Measurements from ENCODE around the gene RAB11FIP4.

Gene RAB11FIP4

DNA sequence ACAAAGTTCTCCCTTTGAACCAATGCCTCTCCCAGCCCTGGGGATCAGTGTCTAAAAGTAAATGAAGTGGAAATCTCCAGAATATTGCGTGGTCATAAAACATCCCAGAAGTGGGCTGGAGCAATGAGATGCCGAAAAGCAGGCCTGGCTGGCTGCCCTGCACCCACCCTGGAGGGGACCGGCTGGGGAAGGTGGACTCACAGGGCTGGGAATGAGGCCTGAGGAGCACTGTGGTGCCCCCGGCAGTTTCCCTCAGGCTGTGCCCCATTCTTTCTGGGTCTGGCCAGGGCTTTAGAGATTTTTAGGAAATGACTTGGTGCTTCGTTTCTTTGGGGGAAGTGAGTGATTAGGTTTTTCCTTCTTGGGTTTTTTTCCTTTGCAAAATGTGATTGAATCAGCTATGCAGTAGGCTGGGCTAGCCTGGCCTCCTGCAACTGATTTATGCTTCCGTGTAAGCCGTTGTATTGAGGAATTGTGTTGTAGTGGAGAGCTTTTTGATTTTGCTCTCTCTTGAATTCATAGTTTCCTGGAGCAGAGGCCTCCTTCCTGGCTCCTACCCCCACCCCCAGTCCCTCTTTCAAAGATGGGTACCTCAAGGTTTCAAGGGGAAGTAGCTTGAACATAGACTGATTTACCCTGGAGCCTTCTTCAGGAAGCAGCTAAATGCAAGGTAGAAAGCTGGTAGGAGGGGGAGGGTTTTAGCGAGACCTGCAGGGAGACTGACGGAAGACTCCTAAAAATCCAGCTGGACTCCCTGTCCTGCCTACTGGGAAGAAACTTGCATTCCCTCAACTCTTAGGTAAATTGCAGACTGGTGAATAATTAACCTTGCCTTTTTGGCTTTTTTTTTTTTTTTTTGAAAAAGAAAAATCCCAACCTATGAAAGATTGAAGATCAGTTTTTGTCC lies 170.2 kb downstream of the RAB11FIP4 start:
- DNase-seq (ENCODE audit: low read depth in 2 of 3, low spot score in 2 of 3): no peak

DNA sequence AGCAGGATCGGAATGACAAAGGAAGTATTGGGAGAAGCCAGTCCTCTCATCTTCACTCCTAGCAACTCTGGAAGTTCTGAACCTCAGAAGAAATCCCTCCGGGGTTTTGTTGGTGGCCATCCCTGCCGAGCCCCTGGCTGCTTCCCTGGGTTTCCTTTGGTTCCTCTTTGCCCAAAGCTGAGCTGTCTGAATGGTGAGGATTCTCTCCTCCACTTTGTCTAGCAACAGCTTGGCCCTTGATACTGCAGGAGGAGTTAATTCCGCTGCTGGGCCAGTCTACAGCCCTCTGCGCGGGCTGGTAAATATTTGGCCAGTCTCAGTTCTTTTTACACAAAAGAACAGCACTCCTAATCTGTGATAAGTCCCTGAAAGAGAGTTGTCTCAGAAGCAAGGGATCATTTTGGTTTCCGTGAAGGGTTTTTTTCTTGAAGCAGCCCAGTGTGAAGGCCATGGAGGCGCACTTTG lies 170.9 kb downstream of the RAB11FIP4 start:
- DNase-seq (ENCODE audit: low read depth in 2 of 3, low spot score in 2 of 3): no peak

DNA sequence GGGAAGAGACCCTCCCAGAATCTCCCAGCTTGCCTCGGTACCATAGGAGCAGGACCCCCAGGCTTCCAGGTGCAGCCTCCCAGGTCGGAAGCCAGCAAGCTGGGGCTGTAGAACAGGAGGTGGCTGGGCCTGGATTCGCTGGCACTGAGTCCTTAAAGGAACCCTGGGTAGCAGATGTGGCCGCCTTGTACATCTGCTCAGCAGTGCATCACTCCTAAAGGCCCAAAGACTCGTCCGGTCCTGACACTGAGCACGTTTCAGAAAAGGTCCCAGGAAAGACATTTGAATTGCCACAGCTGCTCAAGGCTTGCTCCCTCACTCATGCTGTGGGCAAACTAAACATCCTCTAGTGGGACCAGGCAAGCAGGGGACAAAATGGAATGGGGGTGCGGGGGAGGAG lies 172.8 kb downstream of the RAB11FIP4 start:
- DNase-seq (ENCODE audit: low read depth in 2 of 3, low spot score in 2 of 3): no peak

DNA sequence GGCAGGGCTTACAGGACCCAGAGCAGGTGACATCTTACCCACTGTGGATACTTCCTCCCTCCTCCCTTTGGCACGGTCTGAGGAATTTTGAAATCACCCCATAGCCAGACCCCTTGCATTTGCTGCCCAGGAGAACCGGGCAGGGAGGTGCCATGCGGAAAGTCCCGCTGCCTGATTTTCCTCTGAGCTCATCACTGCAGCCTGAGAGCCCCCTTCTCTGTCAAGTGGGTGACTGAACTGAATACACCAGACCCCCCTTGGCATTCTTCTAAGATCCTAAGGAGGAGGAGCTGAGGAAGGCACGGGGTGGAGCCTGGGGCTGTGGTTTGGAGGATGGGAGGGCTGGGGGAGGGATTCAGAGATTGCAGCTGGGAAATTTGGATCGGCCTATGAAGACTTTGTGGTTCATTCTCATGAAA lies 173.4 kb downstream of the RAB11FIP4 start:
- DNase-seq (ENCODE audit: low read depth in 2 of 3, low spot score in 2 of 3): no peak

DNA sequence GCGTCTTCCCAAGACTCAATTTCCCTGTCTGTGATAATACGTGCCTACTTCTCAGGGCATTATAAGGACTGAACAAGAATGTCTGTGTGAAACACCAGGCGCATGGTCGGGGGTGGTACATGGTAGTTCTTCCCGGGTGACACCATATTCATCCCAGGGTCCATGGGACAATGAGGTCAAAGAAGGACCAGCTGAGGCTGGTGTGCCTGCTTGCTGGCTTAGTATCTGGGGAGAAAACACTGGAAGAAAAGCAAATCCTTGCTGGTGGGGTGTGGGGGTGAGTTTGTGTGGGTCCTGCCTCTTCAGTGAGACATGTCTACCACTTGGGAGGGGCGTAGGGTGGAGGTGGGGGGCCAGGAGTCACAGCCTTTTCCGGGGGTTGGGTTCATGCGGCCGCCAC lies 174.2 kb downstream of the RAB11FIP4 start:
- DNase-seq (ENCODE audit: low read depth in 2 of 3, low spot score in 2 of 3): no peak

DNA sequence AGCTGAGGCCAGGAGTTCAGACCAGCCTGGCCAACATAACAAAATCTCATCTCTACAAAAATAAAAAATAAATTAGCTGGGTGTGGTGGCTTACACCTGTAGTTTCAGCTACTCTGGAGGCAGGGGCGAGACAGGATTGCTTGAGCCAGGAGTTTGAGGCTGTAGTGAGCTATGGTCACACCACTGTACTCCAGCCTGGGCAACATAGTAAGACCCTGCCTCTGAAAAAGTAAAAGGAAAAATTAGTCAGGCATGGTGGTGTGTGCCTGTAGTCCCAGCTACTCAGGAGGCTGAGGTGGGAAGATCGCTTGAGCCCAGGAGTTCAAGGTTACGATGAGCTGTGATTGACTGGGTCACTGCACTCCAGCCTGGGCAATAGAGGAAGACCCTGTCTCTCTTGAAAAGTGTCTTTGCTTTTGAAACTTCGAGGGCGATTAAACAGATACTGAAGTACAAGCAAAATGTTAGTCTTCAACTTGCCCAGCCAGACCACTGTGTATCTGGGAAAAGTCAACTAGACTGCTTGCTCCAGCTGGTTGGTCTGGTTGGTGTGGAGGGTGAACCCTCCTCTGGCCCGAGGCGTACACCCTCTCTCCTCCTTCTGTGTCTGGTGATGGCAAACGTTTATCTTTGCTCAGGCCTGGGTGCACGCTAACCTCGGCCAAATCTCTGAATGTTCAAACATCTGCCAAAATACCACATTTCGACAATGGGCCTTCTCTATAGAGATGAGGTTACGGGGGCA lies 174.9 kb downstream of the RAB11FIP4 start:
- DNase-seq (ENCODE audit: low read depth in 2 of 3, low spot score in 2 of 3): no peak

DNA sequence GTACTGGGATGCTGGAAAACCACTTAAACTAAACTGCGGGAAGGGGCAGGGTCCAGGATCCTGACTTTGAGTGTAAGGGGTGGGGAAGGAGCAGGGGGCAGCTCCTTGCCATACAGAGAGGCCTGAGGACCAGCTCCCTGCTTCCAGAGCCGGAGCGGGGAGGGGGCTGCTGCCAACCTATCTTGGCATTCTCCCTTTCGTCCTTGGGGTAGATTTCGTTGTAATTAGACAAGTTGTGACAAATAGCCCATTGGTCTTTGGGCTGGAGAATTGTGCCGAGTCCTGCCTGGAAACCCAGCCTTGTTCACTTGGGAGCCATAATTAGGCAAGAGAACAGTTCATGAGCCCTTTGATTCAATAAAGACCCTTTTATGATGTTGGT lies 175.5 kb downstream of the RAB11FIP4 start:
- no peak for DNase-seq (ENCODE audit: low read depth in 2 of 3, low spot score in 2 of 3)

DNA sequence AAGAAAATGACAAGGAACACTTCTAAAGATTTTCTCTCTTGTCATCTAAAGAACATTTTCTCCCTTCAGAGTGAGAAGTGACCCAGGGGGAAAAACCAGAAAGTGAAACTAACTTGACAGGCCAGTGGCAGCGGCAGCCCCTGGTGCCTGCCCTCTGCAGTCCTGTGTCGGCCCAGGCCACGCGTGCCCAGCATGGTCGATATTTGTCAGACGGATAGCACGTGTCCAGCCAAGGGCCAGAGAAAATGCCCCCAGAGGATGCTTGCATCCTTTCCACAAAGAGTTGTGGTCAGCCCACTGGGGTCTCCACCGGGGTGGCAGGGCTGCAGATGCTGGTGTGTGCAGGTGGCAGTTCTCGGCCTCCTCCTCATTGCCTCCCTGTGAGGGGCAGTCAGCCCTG lies 176.6 kb downstream of the RAB11FIP4 start:
- DNase-seq (ENCODE audit: low read depth in 2 of 3, low spot score in 2 of 3): no peak

DNA sequence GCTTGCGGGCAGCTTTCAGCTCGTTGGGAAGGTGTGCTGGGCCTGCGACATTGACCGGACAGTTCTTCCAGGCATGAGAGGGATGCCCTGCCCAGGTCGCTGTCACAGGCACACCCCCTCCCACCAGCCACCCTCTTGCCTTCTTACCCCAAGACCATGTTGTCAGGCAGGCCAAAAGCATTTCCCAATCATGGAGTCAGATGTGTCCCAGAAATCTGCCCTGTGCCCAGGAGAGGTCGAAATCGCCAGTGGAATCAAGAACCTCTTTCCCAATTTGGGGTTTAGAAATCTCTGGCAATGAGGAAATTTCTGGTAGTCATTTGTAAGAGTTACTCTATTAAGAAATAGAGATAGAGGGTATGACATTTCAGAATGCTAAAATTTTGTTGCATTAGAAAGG lies 177.1 kb downstream of the RAB11FIP4 start:
- no peak for DNase-seq (ENCODE audit: low read depth in 2 of 3, low spot score in 2 of 3)

DNA sequence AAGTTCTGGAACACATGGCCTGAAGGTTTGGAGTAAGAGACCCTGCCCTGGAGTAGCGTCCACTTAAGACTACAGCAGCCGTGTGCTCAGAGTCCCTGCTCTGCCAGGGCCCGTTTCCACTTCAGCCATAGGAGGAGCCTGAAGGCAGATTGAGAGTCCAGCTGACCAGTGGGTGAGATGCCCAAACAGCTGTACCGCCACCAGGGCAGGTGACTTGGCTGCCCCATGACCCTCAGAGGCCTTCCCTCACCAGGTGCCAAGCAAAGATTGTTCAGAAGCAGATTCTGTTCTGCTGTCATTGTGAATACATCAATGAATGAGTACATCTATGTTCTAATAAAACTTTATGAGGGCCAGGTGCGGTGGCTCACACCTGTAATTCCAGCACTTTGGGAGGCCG lies 178.8 kb downstream of the RAB11FIP4 start:
- no peak for DNase-seq (ENCODE audit: low read depth in 2 of 3, low spot score in 2 of 3)

DNA sequence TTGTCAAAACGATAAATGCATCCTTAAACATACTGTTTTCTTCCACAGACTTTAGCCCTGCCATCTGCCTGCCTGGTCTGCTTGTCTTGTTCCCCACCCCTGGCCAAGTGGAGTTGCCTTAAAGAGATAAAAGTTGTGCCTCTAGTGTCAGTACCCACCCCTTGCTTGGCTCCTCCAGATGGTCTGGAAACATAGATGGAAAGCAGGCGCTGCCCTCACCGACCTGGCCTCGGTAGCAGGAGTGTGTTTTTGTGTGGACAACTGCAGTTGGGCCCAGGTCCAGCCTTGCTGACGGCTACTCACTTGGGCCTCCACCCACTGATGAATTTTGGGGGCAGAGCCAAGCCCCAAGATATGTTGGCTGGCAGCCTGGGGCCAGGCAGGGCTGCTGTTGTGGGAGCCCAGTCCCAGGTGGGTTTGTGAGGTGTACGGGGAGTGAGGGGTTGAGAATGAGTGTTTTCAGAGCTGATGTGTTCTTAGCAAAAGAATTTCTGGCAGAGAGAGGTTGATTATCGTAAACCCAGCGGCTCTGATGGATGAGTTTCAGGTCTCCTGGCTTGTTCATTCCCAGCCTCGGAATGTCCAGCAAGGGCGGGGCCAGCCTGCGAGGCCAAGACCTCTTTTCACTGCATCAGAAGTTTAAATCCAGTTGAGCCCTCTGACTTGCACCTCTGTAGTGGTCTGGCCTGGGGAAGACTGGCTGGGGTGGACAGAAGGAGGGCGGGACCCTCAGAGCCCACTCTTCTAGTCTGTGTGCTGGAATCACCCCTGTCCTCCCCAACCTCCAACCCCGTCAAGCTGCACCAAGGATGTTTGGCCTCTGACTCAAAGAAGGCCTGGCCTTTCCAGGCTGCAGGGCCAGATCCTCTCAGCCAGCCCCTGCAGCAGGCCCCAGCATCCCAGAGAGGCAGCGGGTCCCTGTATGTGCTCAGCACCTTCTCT lies 179.7 kb downstream of the RAB11FIP4 start:
- no peak for DNase-seq (ENCODE audit: low read depth in 2 of 3, low spot score in 2 of 3)

DNA sequence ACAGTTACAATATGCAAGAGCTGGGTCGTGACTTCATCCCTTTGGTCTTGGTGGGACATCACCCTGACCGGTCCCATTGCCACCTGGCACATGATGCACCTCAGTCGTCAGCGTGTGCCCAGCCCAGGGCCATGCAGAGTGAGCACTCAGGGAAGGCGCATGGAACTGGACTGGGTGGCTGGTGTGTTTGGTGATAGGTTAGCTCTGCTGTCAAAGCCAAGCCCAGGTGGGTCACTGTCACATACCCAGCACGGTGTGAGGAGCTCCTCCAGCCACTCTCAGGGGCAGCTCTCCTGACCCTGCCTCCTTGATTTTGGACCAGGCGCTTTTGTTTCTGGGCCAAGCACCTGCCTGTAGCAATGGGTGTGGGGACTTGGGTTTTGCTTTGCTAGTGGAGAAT lies 180.9 kb downstream of the RAB11FIP4 start:
- DNase-seq (ENCODE audit: low read depth in 2 of 3, low spot score in 2 of 3): no peak

DNA sequence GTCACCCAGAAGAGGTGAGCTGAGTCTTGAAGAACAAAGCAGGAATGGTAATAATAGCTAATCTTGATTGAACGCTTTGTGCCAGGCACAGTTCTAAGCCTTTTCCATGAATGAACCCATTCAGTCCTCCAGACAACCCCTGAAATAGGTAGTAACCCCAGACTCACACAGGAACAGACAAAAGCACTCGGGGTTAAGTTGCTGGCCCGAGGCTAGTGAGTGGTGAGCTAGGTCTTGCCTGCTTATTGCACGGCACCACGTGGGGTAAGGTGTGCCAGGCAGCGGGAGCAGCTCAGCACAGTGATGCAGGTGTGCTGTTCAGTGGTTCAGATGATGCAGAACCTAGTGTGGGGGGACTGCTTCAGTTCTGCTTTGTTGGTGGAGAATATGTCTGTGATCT lies 181.6 kb downstream of the RAB11FIP4 start:
- no peak for DNase-seq (ENCODE audit: low read depth in 2 of 3, low spot score in 2 of 3)

DNA sequence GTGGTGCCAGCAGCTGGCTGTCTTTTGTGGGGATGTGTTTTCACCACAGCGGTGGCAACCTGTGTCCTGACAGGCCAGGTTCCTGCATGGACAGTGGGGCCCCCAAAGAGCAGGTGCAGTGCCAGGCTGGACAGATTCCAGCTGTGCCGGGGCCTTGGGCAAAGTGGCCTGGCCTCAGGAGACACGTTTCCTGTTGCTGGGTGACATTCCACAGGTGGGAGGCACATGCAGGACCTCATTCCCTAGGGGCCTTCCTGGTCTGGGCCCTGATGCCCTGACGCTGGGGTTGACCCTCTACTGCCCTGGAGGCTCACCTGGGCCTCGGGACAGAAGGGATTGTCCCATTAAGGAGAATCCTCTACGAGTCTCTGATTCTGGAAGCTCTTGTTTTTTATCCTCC lies 182.4 kb downstream of the RAB11FIP4 start:
- no peak for DNase-seq (ENCODE audit: low read depth in 2 of 3, low spot score in 2 of 3)

DNA sequence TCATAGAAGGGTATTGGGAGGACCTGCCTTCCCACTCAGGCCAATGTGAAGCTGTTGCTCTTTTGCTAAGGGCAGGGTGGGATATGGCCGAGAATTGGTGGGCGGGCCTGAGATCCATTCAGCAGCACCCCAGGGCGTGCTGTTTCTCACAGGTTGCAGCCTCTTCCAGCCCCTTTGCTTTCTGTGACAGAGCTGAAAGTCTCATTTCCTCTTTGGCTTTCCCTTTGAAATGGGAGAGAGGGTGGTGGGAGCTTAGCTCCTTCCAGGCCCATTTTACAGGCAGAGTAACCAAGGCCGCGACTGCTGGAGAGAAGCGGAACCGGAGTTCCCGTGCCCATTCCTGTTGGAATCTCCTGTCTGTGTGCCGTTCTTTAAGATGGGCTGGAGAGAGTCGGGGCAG lies 183.0 kb downstream of the RAB11FIP4 start:
- no peak for DNase-seq (ENCODE audit: low read depth in 2 of 3, low spot score in 2 of 3)

DNA sequence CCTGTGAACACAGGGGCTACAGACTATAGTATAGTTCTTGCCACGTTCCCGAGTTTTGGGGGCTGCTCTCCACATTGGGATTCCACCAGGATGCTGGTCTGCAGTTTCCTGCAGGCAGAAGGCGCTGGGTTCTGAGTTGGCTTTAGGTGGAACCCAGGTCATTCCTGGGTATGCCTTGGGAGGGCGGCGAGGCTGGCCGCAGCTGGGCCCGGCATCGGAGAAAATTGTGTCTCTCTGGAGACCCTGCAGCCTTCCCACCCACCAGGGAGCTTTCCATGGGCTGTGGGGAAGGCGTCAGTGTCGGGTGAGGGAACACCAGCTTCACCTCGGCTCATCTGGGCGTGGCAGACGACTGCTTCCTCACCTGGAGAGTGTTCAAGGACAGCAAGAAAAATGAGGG lies 183.6 kb downstream of the RAB11FIP4 start:
- no peak for DNase-seq (ENCODE audit: low read depth in 2 of 3, low spot score in 2 of 3)

DNA sequence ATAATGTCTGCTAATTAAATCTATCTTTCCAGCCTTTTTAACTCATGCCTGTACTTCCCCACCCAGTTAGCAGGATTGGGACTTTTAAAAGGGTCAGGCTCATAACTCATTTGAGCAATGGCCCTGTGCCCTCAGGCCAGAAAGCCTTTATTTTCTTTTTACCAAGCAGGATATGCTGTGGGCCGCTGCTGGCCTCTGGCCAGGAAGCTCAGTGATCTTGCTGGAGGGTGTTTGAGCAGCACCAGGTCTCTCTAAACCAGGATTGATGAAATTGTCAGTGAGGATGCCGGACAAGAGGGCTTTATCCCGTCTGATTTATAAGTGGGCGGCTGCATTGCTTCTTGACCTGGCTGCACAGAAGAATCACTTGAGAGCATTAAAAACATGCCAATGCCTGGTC lies 187.8 kb downstream of the RAB11FIP4 start:
- DNase-seq (ENCODE audit: low read depth in 2 of 3, low spot score in 2 of 3): no peak

DNA sequence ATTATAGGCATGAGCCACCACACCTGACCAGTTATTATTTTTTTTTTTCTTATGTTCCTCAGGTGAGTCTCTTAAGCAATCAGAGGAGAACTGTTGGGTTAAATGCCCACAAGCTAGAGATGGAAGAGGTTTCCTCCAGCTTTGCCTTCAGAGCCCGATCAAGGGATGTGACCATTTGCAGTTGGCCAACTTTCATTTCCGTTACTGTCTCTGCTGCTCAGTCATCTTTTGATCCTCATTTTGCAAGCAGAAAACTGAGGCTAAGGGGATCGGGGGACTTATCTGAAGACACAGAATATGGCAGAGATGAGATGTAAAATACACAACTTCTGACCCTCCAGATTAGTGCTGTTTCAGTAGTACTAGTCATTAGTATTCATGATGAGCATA lies 188.8 kb downstream of the RAB11FIP4 start:
- no peak for DNase-seq (ENCODE audit: low read depth in 2 of 3, low spot score in 2 of 3)

DNA sequence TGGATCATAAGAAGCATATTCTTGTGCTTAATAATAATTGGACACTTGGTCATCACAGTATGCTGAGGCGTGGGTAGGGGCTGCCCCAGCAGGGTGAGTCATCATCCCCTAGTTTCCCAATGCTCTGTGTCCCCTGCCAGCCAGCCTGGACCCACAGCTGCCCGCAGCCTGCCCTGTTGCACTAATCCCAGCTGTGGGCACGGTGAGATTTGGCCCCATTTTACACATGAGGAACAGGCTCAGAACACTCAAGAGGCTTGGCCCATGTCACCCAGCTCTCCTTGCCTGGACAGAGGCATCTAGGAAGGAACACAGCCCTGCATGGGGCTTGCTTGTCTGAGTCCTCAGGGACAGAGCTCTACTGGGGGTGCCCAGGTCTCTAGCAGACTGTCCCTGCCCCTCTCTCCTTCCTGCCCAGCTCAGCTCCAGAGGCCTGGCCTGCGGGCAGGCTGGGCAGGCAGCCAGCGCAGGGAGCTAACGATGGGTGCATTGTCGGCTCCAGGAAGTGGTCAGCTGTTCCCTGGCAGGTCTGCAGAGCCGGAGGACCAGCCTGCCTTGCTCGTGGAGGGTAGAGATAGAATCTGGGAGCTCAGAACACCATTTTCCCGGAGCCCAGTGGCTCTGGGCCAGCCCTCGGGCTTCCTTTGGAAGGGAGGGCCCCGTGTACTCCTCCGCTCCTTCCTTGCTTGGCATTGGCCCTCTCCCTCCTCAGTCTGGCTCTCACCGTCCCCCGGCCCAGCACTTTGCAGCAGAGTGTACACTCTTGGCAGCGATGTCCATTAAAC lies 189.4 kb downstream of the RAB11FIP4 start:
- DNase-seq (ENCODE audit: low read depth in 2 of 3, low spot score in 2 of 3): no peak

DNA sequence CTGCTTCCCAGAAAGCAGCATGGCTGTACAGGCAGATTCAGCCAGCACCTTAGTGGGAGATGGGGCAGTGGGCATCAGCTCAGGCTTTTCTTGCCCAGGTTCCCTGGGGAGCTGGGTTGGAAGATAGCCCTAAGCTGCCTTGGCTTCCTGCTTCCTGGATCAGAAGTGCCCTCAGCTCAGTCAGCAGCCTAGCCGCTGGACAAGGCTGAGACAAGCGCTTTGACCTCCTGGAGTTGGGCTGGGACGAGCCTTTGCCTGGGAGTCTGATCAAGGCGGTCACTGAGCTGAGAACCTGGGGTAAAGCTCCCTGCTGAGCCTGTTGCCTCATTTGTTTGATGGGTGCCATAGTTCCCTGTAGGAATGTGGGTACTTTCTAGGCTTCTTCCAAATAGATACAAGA lies 190.0 kb downstream of the RAB11FIP4 start:
- no peak for DNase-seq (ENCODE audit: low read depth in 2 of 3, low spot score in 2 of 3)
